ENCODE measurements around the gene TNS2.

- TF ChIP-seq POLR2A (IDR thresholded peaks at IDR 0.05; ENCODE audit: low read length) (no peak), GATA1 (IDR thresholded peaks at IDR 0.05; ENCODE audit: low read depth, low read length) (no peak)
These were observed 46.4 kb downstream of the TNS2 start for GRCh38 chr12:53096089-53096741.

Measured in erythroblast (primary cell).